Dermis microvascular lymphatic vessel endothelial cell (primary cell): ENCODE results near the gene ACAP2. TPM values are rescaled to one million over a fixed set of nuclear protein-coding genes. Genes with fewer than 3 reads are reported as not detected.
"Not testable (repeated sequence)": the region's sequence is repeated elsewhere in the genome, so short reads cannot be mapped to it uniquely, and the experiment has no call there.

Source experiments
- DNase-seq, 2 donors: peaks; one replicate each; pipeline versions ENCODE4 v3.0.0 to v3.0.0-alpha.2; 2010; ENCODE audit warnings: low read depth in 2 of 2
- total RNA-seq: library from RNA; depleted of rRNA; stranded (reverse); fragments of >200 nt; gene quantifications from 2 replicates; pipeline ENCODE4 v1.2.1, GENCODE V29; 2014

The ACAP2 gene
- total RNA-seq, 1 donor from 2014 or later, result 36.2 TPM

- DNase-seq, result no peak
Measured at GRCh38 chr3:195443391-195443989, 670 bp upstream of the ACAP2 start.

DNA sequence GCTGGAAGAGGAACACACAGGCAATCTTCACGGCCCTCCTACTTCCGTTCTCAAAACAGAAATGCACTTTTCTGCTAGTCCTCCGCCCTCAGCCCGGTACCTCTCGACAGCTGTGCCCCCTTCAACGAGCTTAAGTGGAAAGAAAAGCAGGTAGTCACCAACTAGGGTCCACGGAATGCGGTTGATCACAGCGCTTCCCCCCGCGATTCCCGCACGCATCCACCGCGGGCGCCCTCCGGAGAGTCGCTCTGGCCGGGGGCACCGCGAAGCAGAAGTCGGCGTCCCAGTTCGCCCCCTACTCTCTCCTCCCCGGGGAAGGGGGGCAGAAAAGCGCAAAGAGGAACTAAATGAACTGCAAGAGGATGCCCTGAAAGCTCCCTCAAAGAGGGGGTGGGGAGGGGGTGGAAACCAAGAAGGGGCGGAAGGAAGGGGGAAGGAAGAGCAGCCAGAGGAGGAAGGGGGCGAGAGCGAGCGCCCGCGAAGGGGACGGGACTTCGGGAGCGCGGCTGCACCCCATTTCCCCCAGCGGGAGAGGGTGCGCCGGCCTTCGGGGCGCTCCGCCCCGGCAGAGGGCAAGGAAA, 738 bp downstream of the ACAP2 start:
- DNase-seq, result peak in 1 of 2 donors; percentile 38

DNA sequence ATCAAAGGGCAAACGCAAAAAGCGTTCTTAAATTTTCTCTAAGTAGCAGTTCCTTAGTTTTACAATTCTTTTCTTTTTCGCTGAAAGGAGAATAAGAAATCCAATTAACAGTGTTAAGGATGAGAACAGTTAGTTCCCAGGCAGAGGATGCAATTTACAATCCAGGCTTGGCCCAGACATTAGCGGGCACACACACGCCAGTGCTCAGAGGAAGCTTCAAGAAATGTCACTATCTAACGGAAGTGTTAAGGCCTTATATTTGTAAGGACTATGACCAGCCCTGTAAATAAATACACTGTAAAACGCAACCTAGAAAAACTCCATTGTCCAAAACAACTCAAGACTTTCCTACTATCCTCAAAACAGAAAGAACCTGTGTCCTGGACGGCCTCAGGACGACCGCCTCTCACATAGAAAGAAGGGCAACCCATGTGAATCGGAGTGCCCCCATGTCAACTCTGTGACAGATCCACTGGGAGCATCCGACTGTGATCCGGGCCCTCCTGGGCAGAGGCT, 1.3 kb downstream of the ACAP2 start:
- peak in 1 of 2 donors; percentile 13 for DNase-seq

- DNase-seq, result no peak
Measured at GRCh38 chr3:195441051-195441450, 1.8 kb downstream of the ACAP2 start.

GRCh38 chr3:195440379-195440778, 2.4 kb downstream of the ACAP2 start:
- no peak for DNase-seq

GRCh38 chr3:195438371-195438770, 4.4 kb downstream of the ACAP2 start:
- no peak for DNase-seq

DNA sequence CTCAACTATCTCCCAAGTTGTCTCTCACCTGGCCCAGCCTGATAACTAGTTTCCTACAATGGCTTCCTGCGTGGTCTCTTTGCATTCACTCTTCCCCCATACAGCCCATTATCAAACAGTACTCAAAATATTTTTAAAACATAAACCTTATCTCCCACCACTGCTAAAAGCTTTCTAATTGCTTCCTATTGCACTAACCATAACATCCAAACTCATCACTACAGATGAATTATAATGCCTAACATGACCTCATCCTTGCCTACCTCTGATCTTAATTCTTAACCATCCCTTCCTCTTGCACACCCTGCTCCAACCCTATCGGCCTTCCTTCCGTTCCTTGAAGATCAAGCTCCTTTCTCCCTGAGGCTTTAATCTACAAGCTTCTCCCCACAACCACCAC, 17.0 kb downstream of the ACAP2 start:
- peak in 1 of 2 donors; percentile 10 for DNase-seq

DNA sequence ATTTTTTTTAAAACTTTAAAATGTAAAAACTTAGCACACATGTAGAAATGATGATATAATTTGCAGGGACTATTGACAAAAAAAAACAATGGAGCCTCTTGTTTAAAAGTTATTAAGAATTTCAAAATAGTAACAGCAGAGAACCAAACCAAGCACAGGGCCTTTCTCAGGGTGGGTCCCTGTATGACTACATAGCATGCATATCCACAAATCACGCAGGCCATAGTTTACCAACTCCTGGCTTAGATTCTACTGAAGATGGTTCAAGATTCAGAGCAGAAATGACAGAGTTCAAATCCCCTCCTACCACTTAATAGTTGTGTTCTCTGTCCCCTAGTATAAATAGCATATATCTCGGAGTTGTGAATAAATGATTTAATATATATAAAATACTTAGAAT, 19.0 kb downstream of the ACAP2 start:
- DNase-seq, result no peak

DNA sequence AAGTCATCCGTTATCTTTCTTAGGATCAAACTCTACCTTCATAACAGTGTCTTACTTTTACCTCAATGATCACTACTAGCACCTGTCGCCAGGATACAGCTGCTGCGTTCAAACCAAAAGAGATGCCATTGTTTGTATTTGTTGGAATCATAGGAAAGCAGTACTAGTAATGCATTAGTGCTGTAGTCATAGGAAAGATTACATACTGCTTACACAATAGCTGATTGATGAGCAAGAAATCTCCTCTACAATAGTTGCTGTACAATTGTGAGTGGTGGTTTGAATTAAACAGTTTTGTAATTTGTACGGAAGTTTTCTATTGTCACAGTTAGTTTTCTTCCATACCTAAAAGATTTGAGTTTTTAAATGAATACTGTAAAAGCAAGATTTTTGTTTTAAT, 21.4 kb downstream of the ACAP2 start:
- no peak for DNase-seq

DNA sequence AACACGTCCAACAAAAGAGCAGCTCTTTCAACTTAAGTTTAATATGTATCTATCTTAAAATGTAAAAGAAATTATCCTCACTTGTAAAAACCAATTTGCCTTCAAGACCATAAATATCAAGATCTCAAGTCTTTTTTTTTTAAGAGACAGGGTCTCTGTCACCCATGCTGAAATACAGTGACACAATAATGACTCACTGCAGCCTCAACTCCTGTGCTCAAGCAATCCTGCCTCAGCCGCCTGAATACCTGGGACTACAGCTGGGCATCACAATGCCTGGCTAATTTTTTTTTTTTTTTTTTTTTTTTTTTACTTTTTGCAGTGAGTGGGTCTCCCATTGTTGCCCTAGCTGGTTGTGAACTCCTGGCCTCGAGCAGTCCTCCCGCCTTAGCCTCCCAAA, 26.0 kb downstream of the ACAP2 start:
- DNase-seq, result peak in 1 of 2 donors; percentile 5

DNA sequence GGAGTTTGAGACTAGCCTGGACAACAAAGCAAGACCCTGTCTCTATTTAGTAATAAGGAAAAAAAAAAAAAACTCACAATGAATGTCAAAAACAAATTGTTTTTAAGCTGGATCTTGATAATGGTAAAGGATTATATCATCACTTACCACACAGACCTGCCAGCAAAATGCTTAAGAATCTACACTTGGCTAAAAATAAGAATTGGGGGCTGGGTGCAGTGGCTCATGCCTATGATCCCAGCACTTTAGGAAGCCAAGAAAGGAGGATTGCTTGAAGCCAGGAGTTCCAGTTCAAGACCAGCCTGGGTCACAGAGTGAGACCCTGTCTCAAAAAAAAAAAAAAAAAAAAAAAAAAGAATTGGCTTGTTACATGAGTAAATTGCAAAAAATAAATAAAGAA, 31.0 kb downstream of the ACAP2 start:
- DNase-seq, result no peak

DNA sequence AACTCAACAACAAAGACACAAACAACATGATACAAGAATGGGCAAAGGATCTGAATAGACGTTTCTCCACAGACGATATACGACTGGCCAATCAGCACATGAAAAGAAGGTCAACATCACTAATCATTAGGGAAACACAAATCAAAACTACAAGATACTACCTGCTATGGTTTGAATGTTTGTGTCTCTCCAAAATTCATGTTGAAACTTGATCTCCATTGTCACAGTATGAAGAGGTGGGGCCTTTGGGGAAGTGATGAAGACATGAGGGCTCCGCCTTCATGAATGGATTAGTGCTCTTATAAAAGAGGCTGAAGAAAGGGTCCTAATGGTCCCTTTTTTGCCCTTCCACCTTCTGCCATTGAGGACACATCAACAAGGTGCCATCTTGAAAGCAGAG, 32.3 kb downstream of the ACAP2 start:
- DNase-seq, result no peak

GRCh38 chr3:195407531-195408409, 35.0 kb downstream of the ACAP2 start:
- no peak for DNase-seq

DNA sequence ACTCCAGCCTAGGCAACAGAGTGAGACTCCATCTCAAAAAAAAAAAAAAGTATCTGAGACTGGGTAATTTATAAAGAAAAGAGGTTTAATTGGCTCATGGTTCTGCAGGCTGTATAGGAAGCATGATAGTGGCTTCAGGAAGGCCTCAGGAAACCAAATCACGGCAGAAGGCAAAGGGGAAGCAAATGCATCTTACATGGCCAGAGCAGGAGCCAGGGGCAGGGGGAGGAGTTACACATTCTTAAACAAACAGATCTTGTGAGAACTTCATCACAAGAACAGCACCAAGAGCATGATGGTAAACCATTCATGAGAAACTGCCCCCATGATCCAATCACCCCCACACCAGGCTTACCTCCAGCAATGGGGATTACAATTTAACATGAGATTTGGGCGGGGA, 37.2 kb downstream of the ACAP2 start:
- DNase-seq, result peak in 1 of 2 donors; percentile 62

GRCh38 chr3:195403841-195404408, 38.9 kb downstream of the ACAP2 start:
- no peak for DNase-seq

DNA sequence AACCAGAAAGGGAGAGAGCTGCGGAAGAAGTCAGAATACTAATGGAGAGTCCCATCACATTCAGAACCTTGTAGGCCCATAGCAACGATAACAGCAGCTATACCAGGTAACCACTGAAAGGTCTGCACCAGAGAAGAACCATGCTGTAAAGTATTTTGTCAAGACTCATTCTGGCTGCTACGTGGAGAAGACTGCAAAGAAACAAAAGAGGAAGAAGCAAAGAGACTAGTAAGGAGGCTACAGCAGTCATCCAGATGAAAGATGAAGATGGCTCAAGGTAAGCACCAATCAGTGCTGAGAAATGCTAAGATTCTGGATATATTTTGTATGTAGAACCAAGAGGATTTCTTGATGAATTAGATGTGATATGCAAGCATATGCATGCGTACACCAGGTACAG, 39.6 kb downstream of the ACAP2 start:
- DNase-seq, result no peak

- DNase-seq, result no peak
Measured at GRCh38 chr3:195401943-195402342, 40.9 kb downstream of the ACAP2 start.

DNA sequence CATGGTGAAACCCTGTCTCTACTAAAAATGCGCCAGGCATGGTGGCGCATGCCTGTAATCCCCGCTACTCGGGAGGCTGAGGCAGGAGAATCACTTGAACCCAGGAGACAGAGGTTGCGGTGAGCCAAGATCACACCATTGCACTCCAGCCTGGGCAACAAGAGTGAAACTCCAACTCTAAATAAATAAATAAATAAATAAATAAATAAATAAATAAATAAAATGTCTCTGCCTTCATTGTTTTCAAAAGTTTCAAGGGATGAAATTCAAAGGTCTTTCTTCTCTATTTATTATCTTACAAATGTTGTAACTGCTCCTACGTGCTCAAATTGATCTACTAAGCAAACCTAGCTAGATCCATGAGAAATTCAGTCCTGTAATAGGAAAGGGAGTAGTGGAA, 44.4 kb downstream of the ACAP2 start:
- not testable (repeated sequence) for DNase-seq

- no peak for DNase-seq
Measured at GRCh38 chr3:195397524-195397923, 45.3 kb downstream of the ACAP2 start.

- no peak for DNase-seq
Measured at GRCh38 chr3:195395208-195395816, 47.5 kb downstream of the ACAP2 start.

- no peak for DNase-seq
Measured at GRCh38 chr3:195394700-195395099, 48.1 kb downstream of the ACAP2 start.

- DNase-seq, result no peak
Measured at GRCh38 chr3:195394024-195394423, 48.8 kb downstream of the ACAP2 start.
